Fibroblast of skin of abdomen (primary cell): ENCODE measurements around the gene UBE2R2.
A peak's percentile ranks its signal among the peaks of the same experiment; 100 is the strongest.

Experiments used
- DNase-seq: peaks from one replicate; pipeline ENCODE4 v3.0.0-alpha.2; 2013

Gene UBE2R2

DNA sequence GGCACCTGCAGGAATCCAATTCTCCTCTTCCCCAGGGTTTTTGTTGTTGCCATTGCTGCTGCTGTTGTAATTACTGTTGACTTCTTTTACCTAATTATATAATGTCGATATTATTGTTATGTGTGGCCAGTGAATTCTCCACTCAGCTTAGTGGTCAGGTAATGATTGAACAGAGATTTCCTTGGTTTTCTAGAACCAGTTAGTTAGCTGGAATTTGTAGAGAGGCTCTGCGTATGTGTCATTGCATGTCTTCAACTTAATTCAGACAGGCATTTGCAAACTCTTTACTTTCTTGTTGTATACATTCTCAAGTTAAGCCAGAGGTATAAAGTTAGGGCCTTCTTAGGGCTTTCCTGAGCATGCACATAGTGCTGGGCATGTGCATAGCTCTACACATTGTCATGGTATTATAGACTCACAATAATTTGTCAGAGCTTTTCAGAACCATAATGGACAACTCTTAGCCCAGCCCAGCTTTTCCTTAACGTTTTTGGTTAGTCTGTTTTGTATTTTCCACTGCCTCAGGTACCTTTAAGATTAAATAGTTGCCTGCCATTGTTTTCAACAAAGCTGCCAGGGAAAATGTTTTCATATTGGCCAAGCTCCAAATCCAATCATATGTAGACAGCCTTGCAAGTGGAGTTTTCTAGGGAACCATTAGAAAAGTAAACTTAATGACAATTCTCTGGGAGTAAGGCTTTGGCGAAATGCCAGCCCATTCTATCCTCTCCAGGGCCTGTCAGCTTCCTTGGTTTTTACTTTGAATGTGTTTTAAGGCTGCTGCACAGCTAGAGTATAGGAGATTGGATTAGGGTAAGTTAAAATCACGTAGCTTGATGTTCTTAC is 68.1 kb downstream of the UBE2R2 start:
- peak; percentile 39 for DNase-seq

- no peak for DNase-seq
Measured at GRCh38 chr9:33885948-33886347, 69.0 kb downstream of the UBE2R2 start.

GRCh38 chr9:33893861-33894260 is 76.9 kb downstream of the UBE2R2 start:
- DNase-seq: no peak

DNA sequence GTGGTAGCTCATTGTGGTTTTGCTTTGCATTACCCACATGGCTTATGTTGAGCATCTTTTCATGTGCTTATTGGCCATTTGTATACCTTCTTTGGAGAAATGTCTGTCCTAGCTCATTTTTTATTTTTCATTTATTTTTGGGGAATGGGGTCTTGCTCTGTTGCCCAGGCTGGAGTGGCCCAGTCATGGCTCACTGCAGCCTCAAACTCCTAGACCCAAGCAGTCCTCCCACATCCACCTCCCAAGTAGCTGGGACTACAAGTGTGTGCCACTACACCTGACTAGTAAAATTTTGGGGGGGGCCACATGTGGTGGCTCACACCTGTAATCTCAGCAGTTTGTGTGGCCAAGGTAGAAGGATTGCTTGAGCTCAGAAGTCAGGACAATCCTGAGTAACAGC is 77.4 kb downstream of the UBE2R2 start:
- DNase-seq: no peak

GRCh38 chr9:33903157-33903780 is 86.3 kb downstream of the UBE2R2 start:
- DNase-seq: no peak

GRCh38 chr9:33905137-33905536 is 88.2 kb downstream of the UBE2R2 start:
- no peak for DNase-seq

DNA sequence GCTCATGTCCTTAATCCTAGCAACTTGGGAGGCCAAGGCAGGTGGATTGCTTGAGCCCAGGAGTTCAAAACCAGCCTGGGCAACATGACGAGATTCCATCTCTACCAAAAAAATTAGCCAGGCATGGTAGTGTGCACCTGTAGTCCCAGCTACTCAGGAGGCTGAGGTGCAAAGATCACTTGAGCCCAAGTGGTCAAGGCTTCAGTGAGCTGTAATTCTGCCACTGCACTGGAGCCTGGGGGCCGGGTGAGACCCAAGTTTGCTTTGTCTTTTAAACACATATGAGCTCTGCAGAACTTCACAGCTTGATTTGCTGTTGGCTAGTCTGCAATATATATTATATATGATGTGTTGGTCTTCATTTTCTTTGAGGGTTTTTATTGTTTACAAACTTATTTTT is 89.8 kb downstream of the UBE2R2 start:
- no peak for DNase-seq

DNA sequence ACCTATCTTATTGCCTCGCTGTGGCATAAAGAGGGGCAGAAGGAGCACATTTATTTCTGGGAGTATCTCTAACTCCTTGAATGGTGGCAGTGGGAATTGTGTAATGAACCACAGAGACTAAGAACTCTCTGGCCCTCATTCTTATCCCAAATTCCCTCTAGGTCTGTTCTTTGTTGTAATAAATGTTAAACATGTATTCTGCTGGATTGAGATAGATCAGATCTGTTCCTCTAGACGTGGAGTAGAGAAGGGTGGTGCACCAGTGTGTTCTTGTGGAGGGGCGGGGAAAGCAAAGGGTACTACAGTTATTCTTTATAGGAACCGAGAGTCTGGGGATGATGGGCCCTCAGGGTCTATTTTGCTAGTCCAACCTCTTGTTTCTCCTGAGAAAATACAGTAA is 90.4 kb downstream of the UBE2R2 start:
- no peak for DNase-seq

GRCh38 chr9:33908114-33908513 is 91.2 kb downstream of the UBE2R2 start:
- DNase-seq: no peak

DNA sequence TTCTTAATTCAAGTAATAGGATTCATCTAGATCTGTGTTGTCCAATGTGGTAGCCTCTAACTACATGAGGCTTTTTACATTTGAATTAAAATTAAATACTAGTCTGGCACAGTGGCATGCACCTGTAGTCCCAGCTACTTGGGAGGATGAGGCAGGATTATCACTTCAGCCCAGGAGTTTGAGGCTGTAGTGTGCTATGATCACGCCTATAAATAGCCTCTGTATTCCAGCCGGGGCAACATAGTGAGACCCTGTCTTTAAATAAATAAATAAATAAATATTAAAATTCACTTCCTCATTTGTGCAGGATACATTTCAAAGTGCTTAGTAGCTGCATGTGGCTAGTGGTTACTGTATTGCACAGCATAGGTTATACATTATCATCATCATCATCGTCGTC is 91.8 kb downstream of the UBE2R2 start:
- DNase-seq: no peak

DNA sequence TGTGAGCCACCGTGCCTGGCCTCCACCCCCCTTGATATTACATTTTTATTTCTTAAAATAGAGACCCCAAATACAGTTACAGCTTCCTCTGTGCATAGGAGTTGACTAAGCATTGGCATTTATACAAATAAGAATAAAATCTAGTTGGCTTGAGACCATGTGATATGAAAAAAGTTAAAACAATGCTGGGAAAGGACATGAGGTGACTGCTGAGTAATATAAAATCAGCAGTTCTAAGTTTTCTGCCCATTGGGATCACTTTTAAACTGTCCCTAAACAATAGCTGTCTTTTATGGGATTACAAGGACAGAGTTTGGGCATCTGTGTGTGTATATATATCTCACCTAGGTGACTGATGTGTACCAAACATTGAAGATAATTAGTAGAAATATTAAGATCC is 96.6 kb downstream of the UBE2R2 start:
- no peak for DNase-seq

- no peak for DNase-seq
Measured at GRCh38 chr9:33914887-33915628, 98.1 kb downstream of the UBE2R2 start.

DNA sequence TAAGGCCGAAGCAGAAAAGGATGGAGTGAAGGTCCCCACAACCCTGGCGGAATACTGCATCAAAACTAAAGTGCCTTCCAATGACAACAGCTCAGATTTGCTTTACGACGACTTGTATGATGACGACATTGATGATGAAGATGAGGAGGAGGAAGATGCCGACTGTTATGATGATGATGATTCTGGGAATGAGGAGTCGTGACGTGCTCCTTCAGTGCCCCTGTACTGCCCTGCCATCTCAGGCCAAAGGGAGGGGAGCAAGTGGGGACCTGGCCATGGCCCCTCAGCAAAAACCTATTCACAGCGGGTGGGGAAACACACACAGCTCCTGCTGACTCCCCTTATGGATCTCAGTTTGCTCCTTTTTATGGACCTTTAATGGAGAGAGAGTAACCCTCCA is 100.1 kb downstream of the UBE2R2 start:
- no peak for DNase-seq

- DNase-seq: no peak
Measured at GRCh38 chr9:33919276-33919897, 102.4 kb downstream of the UBE2R2 start.

- peak; percentile 12 for DNase-seq
Measured at GRCh38 chr9:33921967-33922895, 105.3 kb downstream of the UBE2R2 start.

DNA sequence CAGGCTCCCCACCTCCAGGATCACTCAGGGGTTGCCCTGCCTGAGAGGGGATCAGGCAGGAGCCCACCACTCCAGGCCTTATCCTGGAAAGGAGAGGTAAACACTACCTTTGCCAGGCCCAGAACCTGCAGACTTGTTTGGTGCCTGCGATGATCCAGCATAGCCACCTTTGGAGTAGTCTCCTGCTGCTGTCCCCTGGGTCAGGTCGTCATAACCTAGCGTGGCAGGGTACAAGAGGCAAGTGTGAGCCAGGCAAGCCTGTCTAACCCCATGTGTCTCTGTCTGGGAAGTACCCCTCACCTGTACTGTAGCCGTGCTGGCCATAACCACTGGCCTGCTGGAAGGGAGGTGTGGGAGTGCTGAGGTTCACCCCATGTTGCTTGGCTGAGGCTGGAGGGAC is 106.1 kb downstream of the UBE2R2 start:
- no peak for DNase-seq

DNA sequence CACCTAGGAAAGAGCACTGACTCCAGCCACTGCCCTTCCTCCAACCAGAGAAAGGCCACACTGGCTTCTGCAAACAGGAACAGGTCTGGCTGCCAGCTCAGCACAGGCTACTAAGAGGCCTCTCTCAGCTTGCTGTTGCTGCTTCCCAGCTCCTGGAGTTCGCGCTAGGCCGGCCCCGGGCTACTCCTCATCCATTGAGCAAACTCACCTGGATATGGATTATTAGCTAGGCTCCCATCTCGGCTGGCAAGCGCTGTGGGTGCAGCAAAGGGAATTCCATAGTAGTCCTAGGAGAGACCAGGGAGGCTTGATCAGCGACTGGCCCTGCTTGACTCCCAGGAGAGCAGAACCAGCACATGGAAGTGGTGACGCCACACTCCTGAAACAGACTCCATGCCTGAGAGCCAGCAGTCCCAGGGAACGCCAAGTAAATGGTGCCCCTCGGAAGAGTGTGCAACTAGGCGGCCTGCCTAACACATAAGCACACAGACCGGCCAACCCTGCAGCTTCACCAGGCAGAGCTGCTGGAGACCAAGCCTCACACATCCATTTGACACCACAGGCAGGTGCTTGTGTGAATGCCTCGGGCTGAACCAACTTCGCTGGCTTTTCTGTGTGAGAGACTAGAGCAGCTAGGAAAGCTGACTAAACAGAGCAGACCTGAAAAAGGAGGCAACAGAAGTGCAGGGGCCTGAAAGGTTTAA is 107.2 kb downstream of the UBE2R2 start:
- no peak for DNase-seq

- peak; percentile 47 for DNase-seq
Measured at GRCh38 chr9:33924978-33925797, 108.2 kb downstream of the UBE2R2 start.

DNA sequence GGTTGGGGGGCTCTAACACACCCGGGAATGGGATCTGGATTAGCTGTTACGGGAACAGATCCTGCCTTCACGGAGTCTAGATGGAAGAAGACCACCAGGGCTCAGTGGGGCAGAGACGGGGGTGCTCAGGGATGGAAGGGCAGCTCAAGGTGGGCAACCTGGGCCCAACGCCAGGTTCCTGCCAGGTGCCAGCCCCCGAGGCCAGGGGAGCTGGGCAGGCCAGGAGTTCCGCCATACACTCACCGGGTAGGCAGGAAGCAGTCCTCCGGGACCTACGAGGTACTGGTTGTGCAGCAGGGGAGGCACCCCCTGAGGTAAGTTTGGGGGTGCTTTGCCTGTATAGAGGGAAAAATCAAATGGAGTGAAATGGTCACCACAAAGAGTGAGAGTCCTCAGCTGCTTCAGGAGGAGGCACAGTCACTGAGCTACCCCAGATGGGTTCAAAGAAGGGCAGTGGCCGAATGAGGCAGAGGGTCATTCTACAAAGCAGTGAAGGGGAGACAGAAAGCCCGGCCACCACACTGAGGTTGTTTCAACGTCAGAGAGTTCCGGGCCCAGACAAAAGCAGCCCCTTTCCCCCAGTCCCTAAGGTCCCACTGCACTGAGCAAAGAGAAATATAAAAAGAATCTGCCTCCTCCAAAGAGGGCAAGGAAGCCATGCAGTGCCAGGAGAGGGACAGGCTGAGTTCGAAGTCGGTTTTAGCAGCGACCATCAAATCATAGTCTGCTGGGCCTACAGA is 110.0 kb downstream of the UBE2R2 start:
- no peak for DNase-seq

DNA sequence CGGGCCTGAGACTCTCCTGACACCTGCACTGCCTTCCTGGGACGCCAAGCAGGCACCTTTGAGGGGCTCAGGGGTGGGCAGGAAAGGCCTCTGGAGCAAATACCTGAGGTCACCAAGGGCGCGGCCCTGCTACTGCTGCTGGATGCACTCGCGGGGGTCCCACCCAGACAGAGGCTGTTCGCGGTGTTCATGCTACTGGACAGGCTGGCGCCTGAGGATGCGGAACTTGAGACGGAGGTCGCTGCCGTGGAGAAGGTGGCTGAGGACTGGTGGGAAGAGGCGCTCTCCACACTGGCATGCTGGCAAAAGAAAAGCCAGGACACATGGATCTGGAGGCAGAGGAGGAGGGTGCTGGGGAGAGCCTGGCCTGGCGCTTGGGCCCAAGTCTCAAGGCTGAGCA is 110.7 kb downstream of the UBE2R2 start:
- no peak for DNase-seq
